Lower leg skin (tissue), 4 donors: ENCODE results near the gene HK2. TPM values are rescaled to one million over a fixed set of nuclear protein-coding genes. Genes with fewer than 3 reads are reported as not detected.

Experiments
- DNase-seq, 2 donors: peaks; one replicate each; pipeline ENCODE4 v3.0.0-alpha.2; 2019; ENCODE audit warnings: low spot score in 2 of 2
- H3K4me3 ChIP-seq: fragments of 200-600 bp; sonication (generic); 2 replicates; pipeline ENCODE4 v1.5.1; 2017; ENCODE audit warnings: mild to moderate bottlenecking, low read depth; ENCODE audit not compliant: poor library complexity, severe bottlenecking
- CTCF ChIP-seq, 3 donors: fragments of 450-650 bp; IDR thresholded peaks; one replicate each; pipeline ENCODE4 v1.5.1; 2016; ENCODE audit warnings: antibody characterized with exemption in 3 of 3, mild to moderate bottlenecking in 3 of 3, moderate library complexity in 2 of 3
- POLR2A ChIP-seq, 2 donors: fragments of 450-650 bp; IDR thresholded peaks; one replicate each; pipeline ENCODE4 v1.6.1; 2016 to 2017; ENCODE audit warnings: antibody characterized with exemption in 2 of 2, mild to moderate bottlenecking in 1 of 2, moderate library complexity in 1 of 2
- WGBS, 2 donors: methylation state at CpG; one replicate each; pipeline ENCODE4 v1.1.5; 2018; 5-methylcytosine and 5-hydroxymethylcytosine counted together
- intact Hi-C: fragments of 100-400 bp; cut with DNase I; formaldehyde crosslinking; loops from one replicate; pipeline ENCODE4 v1.15.0; 2023; ENCODE audit warnings: low total_unique reads
- total RNA-seq, 4 donors: library from RNA; depleted of rRNA; stranded (reverse); fragments of >200 nt; gene quantifications; one replicate each; pipeline ENCODE4 v1.1.0, GENCODE V29; 2016

Gene HK2
- total RNA-seq, 4 donors from 2014 or later: 22.4 to 27.3 (median 25.8) TPM

- intact Hi-C loops: no loop called here
- TF ChIP-seq CTCF (IDR thresholded peaks at IDR 0.05) (no peak), POLR2A (IDR thresholded peaks at IDR 0.05) (no peak)
- H3K4me3 ChIP-seq: no peak overlapping the region
- no peak for DNase-seq
Observed at GRCh38 chr2:74819702-74820101, 14.2 kb upstream of the HK2 start.

- H3K4me3 ChIP-seq: no peak overlapping the region
- TF ChIP-seq CTCF (IDR thresholded peaks at IDR 0.05) (no peak), POLR2A (IDR thresholded peaks at IDR 0.05) (no peak)
- intact Hi-C loops: no loop called here
- peak in 1 of 2 donors; percentile 7 for DNase-seq
- WGBS, 2 donors: 81 to 85% methylated on average over 3 of the region's 3 CpGs
Observed at GRCh38 chr2:74821177-74822126, 12.5 kb upstream of the HK2 start.

- H3K4me3 ChIP-seq: no peak overlapping the region
- 36 to 57% methylated on average over 3 of the region's 3 CpGs for WGBS, 2 donors
- intact Hi-C loops: no loop called here
- peak in 1 of 2 donors; percentile 18 for DNase-seq
- TF ChIP-seq POLR2A (IDR thresholded peaks at IDR 0.05): no peak
- no peak for TF ChIP-seq CTCF (IDR thresholded peaks at IDR 0.05)
Observed at GRCh38 chr2:74822771-74823566, 11.0 kb upstream of the HK2 start.

GRCh38 chr2:74824679-74825078, 9.2 kb upstream of the HK2 start:
- intact Hi-C loops: no loop called here
- 71 to 73% methylated on average over 4 of the region's 4 CpGs for WGBS, 2 donors
- DNase-seq: no peak
- no peak overlapping the region for H3K4me3 ChIP-seq
- TF ChIP-seq POLR2A (IDR thresholded peaks at IDR 0.05) (no peak), CTCF (IDR thresholded peaks at IDR 0.05) (no peak)

GRCh38 chr2:74828543-74828942, 5.4 kb upstream of the HK2 start:
- H3K4me3 ChIP-seq: no peak overlapping the region
- DNase-seq: peak in 1 of 2 donors; percentile 56
- intact Hi-C loops: no loop called here
- TF ChIP-seq POLR2A (IDR thresholded peaks at IDR 0.05) (no peak), CTCF (IDR thresholded peaks at IDR 0.05) (no peak)
- 64 to 77% methylated on average over 2 of the region's 2 CpGs for WGBS, 2 donors
